Right lobe of liver (tissue), 6 donors: ENCODE results near the gene SULT4A1. TPM values are rescaled to one million over a fixed set of nuclear protein-coding genes. Genes with fewer than 3 reads are reported as not detected.
A peak's percentile ranks its signal among the peaks of the same experiment; 100 is the strongest.

Experiments
- ATAC-seq, 4 donors: fragments of 200-7000 bp; cut with Tn5 transposase; one replicate each; pipeline ENCODE4 v1.9.1; 2020; ENCODE audit warnings: mild to moderate bottlenecking in 4 of 4, moderate library complexity in 4 of 4
- DNase-seq, 3 donors: peaks; one replicate each; pipeline ENCODE4 v3.0.0-alpha.2; 2020
- H3K27ac ChIP-seq, 3 donors: fragments of 200-600 bp; one replicate each; pipeline ENCODE4 v1.8.0; 2022
- H3K27me3 ChIP-seq, 2 donors: fragments of 200-600 bp; one replicate each; pipeline ENCODE4 v1.8.0; 2022
- H3K36me3 ChIP-seq, 4 donors: fragments of 200-600 bp; sonication (generic) in 1 of 4; one replicate each; pipeline versions ENCODE4 v1.5.1 to v1.8.0; 2017 to 2022; ENCODE audit warnings: control low read depth in 1 of 4
- H3K4me1 ChIP-seq, 4 donors: fragments of 200-600 bp; sonication (generic) in 1 of 4; one replicate each; pipeline versions ENCODE4 v1.5.1 to v1.8.0; 2017 to 2022; ENCODE audit warnings: control low read depth in 1 of 4
- H3K4me3 ChIP-seq, 3 donors: fragments of 200-600 bp; one replicate each; pipeline ENCODE4 v1.8.0; 2022
- H3K9me3 ChIP-seq, 4 donors: fragments of 200-600 bp; sonication (generic) in 1 of 4; one replicate each; pipeline versions ENCODE4 v1.5.1 to v1.8.0; 2017 to 2022; ENCODE audit warnings: control low read depth in 1 of 4
- POLR2A ChIP-seq: fragments of 450-650 bp; IDR thresholded peaks from one replicate; pipeline ENCODE4 v1.6.1; 2017; ENCODE audit warnings: antibody characterized with exemption, mild to moderate bottlenecking
- WGBS: methylation state at CpG from one replicate; pipeline ENCODE4 v1.1.6; 2018; ENCODE audit warnings: low coverage, low lambda C conversion rate; ENCODE audit not compliant: insufficient coverage; ENCODE audit errors: missing lambda C conversion rate; 5-methylcytosine and 5-hydroxymethylcytosine counted together
- intact Hi-C, 2 donors: fragments of 100-400 bp; cut with DNase I; formaldehyde crosslinking; loops; one replicate each; pipeline versions ENCODE4 v1.11.2 to v1.14.1; 2022
- total RNA-seq, 6 experiments: library from RNA; depleted of rRNA in 2 of 6; stranded (reverse); fragments of >200 nt in 2 of 6; fragmentation: NEBNext Ultra II Directional in 3 of 6; extraction: Animal tissue kit (Norgen Biotek cat#: 25700) in 3 of 6; gene quantifications; one replicate each; pipeline versions ENCODE4 v1.1.0 to v1.2.4, GENCODE V29; 2016 to 2023
- TF ChIP-seq, protein P1 (sequence below), 4 donors: fragments of 200-600 bp in 3 of 4; fragments of 450-650 bp in 1 of 4; IDR thresholded peaks; one replicate each; pipeline versions ENCODE4 v1.5.1 to v1.8.0; 2016 to 2022; ENCODE audit warnings: antibody characterized with exemption in 4 of 4, mild to moderate bottlenecking in 2 of 4
- donor health status: DM: no; HTN: yes; CAD: no.
- donor health status: DM: no; HTN: no; CAD: no.
- donor health status: DM: no; HTN: no; CAD: no.
- donor health status: DM: no; HTN: yes; CAD: no.
- donor health status: DM: no; HTN: yes; CAD: no.

Gene SULT4A1
- total RNA-seq, 6 experiments from 2014 or later, result 0.09 to 0.20 (median 0.15) TPM; not detected in 2

DNA sequence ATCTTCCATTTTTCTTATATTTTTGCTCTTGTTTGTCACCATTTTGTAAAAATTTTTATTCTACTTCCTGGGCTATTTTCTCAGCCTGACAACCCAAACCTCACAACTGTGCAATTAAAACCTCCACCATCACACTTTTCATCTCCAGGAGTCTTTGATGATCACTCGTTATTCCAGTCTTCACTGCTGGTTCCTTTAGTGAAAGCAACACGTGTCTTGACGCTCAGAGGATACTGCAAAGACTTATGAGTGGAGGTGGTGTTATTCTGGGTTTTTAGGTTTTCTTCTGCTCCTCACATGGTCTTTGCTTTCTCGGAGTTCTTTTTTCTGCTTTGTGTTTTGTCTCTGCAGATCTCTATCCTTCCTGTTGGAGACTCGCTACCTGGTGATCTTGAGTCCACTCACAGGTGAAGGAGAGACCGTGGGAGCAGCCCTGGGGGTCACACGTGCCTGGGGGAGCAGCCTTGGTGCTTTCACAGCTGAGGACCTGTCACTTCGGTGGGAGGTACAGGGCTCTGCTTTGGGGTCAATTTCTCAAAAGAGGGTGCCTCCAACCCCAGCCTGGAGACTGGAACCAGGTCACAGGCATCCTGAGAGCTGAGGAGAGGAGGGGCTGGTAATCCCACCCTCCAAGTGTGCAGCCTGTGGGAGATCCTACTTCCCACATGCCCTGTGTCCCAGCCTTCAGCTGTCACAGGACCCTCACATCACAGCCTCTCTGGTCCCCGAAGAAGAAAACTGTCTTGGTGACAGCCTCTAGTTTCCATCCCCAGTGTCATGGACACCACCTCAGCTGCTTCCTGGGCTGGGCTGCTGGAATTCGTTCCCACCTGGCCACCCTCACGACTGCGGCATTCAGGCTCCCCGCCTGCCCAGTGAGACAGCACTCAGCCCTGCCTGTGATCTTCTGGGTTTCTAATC is 11.0 kb downstream of the SULT4A1 start:
- DNase-seq (no peak), ATAC-seq (no peak)
- H3K36me3 ChIP-seq, result no peaks in the 10 kb centered on the region
- intact Hi-C loops, result no loop called here
- no peaks in the 10 kb centered on the region for H3K9me3 ChIP-seq
- 55% methylated on average over 10 of the region's 13 CpGs for WGBS
- H3K27me3 ChIP-seq, result no peaks in the 10 kb centered on the region
- peaks cover 0 to 13% (median 4%) of the 10 kb centered on the region in 4 donors for H3K4me1 ChIP-seq
- H3K4me3 ChIP-seq, result no peak overlapping the region
- TF ChIP-seq, protein P1, sequence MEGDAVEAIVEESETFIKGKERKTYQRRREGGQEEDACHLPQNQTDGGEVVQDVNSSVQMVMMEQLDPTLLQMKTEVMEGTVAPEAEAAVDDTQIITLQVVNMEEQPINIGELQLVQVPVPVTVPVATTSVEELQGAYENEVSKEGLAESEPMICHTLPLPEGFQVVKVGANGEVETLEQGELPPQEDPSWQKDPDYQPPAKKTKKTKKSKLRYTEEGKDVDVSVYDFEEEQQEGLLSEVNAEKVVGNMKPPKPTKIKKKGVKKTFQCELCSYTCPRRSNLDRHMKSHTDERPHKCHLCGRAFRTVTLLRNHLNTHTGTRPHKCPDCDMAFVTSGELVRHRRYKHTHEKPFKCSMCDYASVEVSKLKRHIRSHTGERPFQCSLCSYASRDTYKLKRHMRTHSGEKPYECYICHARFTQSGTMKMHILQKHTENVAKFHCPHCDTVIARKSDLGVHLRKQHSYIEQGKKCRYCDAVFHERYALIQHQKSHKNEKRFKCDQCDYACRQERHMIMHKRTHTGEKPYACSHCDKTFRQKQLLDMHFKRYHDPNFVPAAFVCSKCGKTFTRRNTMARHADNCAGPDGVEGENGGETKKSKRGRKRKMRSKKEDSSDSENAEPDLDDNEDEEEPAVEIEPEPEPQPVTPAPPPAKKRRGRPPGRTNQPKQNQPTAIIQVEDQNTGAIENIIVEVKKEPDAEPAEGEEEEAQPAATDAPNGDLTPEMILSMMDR (IDR thresholded peaks at IDR 0.05), result no peak
- no peak for TF ChIP-seq POLR2A
- no peak overlapping the region for H3K27ac ChIP-seq

DNA sequence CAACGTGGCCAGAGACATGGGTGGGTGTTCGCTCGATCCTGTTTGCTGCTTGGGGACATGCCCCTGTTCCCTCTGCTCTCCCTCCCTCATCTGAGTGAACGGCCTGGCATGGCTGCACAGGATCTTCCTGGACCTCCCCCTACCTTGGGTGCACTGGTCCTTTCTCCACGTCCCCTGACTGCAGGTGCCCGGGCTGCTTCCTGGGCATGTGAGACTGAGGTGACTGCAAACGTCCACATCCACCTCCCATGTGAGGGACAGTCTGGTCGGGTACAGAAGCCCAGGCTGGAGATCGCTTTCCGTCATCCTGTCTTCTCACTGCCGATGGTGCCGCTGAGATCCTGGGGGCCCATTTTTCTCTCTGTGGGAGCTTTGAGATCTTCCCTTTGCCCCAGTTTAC is 11.8 kb downstream of the SULT4A1 start:
- H3K9me3 ChIP-seq, result no peaks in the 10 kb centered on the region
- intact Hi-C loops, result no loop called here
- TF ChIP-seq, protein P1 (IDR thresholded peaks at IDR 0.05), result no peak
- TF ChIP-seq POLR2A, result no peak
- no peaks in the 10 kb centered on the region for H3K27me3 ChIP-seq
- 72% methylated on average over 8 of the region's 12 CpGs for WGBS
- ATAC-seq (no peak), DNase-seq (no peak)
- H3K36me3 ChIP-seq, result no peaks in the 10 kb centered on the region
- peaks cover 0 to 13% (median 4%) of the 10 kb centered on the region in 4 donors for H3K4me1 ChIP-seq
- no peak overlapping the region for H3K4me3 ChIP-seq
- H3K27ac ChIP-seq, result no peak overlapping the region

DNA sequence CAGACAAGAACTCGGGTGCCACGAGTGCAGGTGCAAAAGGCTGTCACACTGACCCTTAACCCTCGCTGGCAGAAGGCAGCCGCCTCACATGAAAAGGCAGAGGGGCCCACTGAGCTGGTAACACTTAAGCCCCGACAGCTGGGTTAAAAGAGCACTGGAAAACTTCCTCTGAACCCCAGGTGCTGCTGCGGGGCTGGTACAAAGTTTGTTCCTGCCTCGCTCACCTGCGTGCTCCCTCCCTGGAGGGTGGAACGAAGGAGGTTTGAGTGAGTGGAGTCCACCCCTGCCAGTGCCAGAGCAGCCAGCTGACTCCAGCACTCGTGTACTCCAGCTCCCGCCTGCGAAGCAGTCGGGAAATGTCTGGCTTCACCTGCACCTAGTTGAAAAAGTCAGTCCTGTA is 12.6 kb downstream of the SULT4A1 start:
- Histone ChIP-seq H3K9me3 (no peaks in the 10 kb centered on the region), H3K4me1 (peaks cover 0 to 13% (median 4%) of the 10 kb centered on the region in 4 donors), H3K4me3 (no peak overlapping the region), H3K36me3 (no peaks in the 10 kb centered on the region), H3K27ac (no peak overlapping the region), H3K27me3 (no peaks in the 10 kb centered on the region)
- 44% methylated on average over 3 of the region's 13 CpGs for WGBS
- intact Hi-C loops, result no loop called here
- DNase-seq, result no peak
- TF ChIP-seq, protein P1 (IDR thresholded peaks at IDR 0.05), result no peak
- no peak for TF ChIP-seq POLR2A
- no peak for ATAC-seq

DNA sequence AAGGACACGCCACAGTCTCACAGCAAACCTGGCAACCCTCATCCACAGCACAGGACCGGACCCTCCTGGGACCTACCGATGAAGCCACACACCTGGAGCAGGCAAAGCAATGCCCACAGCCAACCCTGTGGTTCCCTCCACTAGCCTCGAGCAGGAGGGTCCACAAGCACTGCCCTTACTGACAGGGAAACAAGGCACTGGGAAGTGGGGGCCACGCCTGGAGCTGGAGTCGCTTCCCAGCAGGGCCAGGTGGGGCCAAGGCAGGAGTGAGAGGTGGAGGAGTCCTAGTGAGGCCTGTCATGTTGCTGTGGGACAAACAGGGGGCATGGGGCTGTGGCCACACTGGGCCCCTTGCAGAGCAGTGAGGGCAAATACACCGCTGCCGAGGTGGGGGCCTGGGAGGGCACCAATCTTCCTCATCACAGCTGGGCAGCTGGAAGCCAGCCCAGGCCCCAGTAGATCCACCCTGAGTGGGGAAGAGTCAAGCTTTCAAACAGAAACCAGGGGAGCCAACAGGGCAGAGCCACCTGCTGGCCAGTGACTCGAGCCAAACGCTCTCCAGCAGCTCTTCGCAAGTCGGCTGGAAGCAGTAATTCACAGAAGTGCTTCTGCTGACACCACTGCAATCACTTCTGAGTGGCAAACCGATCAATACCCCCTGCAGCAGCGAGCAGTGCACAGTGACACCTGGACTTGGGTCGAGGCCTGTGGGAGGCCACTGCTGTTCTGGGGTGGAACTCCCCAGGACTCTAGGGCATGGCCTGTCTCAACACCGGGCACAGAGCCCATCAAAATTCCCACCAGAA is 13.7 kb downstream of the SULT4A1 start:
- TF ChIP-seq, protein P1 (IDR thresholded peaks at IDR 0.05), result peak; percentile 26 to 61 (median 50)
- TF ChIP-seq POLR2A, result no peak
- peak; percentile 71 to 80 (median 78) for ATAC-seq
- Histone ChIP-seq H3K27me3 (no peaks in the 10 kb centered on the region), H3K36me3 (no peaks in the 10 kb centered on the region), H3K4me1 (peaks cover 0 to 13% (median 4%) of the 10 kb centered on the region in 4 donors), H3K4me3 (no peak overlapping the region), H3K9me3 (no peaks in the 10 kb centered on the region), H3K27ac (no peak overlapping the region)
- DNase-seq, result peak; percentile 48 to 62 (median 61)
- intact Hi-C loops, result no loop called here
- WGBS, result 66% methylated on average over 3 of the region's 16 CpGs
